Muscle of leg (tissue), 11 donors: ENCODE results near the gene SPOCK3. TPM values are rescaled to one million over a fixed set of nuclear protein-coding genes. Genes with fewer than 3 reads are reported as not detected.
A peak's percentile ranks its signal among the peaks of the same experiment; 100 is the strongest.

ENCODE experiments used
- DNase-seq: peaks from one replicate; pipeline ENCODE4 v3.0.0; 2013
- H3K27ac ChIP-seq: one replicate; pipeline ENCODE4 v1.5.1; 2013; ENCODE audit warnings: mild to moderate bottlenecking, low read length, control low read depth
- H3K27me3 ChIP-seq: one replicate; pipeline ENCODE4 v1.6.1; 2013; ENCODE audit warnings: low read length; ENCODE audit not compliant: control insufficient read depth, insufficient read depth
- H3K36me3 ChIP-seq: one replicate; pipeline ENCODE4 v1.6.1; 2013; ENCODE audit warnings: low read length; ENCODE audit not compliant: control insufficient read depth, insufficient read depth
- H3K4me1 ChIP-seq: one replicate; pipeline ENCODE4 v1.6.1; 2013; ENCODE audit warnings: low read length; ENCODE audit not compliant: control insufficient read depth, insufficient read depth
- H3K4me3 ChIP-seq: one replicate; pipeline ENCODE4 v1.5.1; 2013; ENCODE audit warnings: low read length, control low read depth
- H3K9me3 ChIP-seq: replicated peaks from 2 replicates; pipeline ENCODE4 v1.6.1; 2013; ENCODE audit warnings: low read depth, low read length; ENCODE audit not compliant: control insufficient read depth
- WGBS: methylation state at CpG from one replicate; pipeline ENCODE4 v1.1.5; 2013; ENCODE audit warnings: missing lambda C conversion rate; ENCODE audit not compliant: insufficient coverage; 5-methylcytosine and 5-hydroxymethylcytosine counted together
- polyA plus RNA-seq, 8 donors: library from polyadenylated mRNA; unstranded; fragments of 120-200 nt; gene quantifications; one replicate each; pipeline versions ENCODE4 v1.2.1 to v1.2.3, GENCODE V29; 2013; ENCODE audit warnings: inconsistent platforms in 1 of 8, low replicate concordance in 1 of 8; ENCODE audit not compliant: insufficient read length in 8 of 8, insufficient read depth in 1 of 8
- total RNA-seq: library from RNA; stranded (reverse); fragments of 120-200 nt; gene quantifications from one replicate; pipeline ENCODE4 v1.2.4, GENCODE V29; 2013

SPOCK3 gene
- total and polyA plus RNA-seq, 9 donors: 0.69 to 1.8 (median 1.1) TPM

- Histone ChIP-seq H3K27me3 (no peaks in the 10 kb centered on the region), H3K4me1 (no peaks in the 10 kb centered on the region), H3K36me3 (no peaks in the 10 kb centered on the region), H3K9me3 (no peaks in the 10 kb centered on the region), H3K4me3 (no peak overlapping the region), H3K27ac (no peak overlapping the region)
- 90% methylated on average over 2 of the region's 11 CpGs for WGBS
- DNase-seq: peak; percentile 59
These were observed 212.6 kb downstream of the SPOCK3 start for GRCh38 chr4:167021545-167022155.

GRCh38 chr4:167020410-167020809 lies 213.9 kb downstream of the SPOCK3 start:
- Histone ChIP-seq H3K27me3 (no peaks in the 10 kb centered on the region), H3K27ac (no peak overlapping the region), H3K9me3 (no peaks in the 10 kb centered on the region), H3K4me3 (no peak overlapping the region), H3K36me3 (no peaks in the 10 kb centered on the region), H3K4me1 (no peaks in the 10 kb centered on the region)
- WGBS: no CpG with 5 or more reads among the region's 1 CpG
- no peak for DNase-seq

DNA sequence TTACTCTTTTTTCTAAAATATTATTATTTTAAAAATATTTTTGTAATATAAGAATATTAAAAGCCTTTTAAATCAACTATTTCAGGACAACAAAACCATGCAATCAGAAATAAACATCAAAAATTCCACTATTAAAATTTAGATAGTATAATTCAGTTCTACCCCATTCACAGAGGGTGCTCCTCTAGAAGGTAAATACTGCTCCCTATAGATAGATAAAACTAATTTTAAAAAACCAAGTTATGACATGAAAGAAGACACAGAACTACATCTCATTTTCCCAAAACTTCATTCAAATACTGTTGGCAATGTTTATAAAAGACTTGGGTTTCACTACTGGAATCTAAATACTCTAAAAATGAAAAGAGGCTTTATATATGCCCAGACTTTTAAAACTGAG lies 219.3 kb downstream of the SPOCK3 start:
- H3K4me1 ChIP-seq: no peaks in the 10 kb centered on the region
- no peaks in the 10 kb centered on the region for H3K27me3 ChIP-seq
- no peaks in the 10 kb centered on the region for H3K36me3 ChIP-seq
- no peaks in the 10 kb centered on the region for H3K9me3 ChIP-seq
- no peak for DNase-seq
- H3K27ac ChIP-seq: no peak overlapping the region
- no peak overlapping the region for H3K4me3 ChIP-seq

DNA sequence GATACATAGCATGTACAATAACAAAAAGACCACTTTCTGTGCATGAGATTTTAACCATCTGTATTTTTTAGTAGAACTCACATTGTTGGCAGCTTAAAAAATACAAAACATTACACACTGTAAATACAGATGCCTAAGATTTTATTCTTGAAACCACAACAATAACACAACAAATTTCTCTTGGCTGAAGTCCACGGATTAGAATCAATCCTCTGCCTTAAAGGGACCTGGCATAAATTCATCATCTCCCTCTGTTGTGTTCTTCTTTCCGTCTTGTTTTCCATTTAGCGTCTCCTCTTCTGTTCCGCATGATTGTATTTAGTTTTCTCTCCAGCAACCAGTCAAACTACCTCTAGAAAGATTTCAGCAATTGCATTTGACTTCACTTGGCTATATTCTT lies 231.0 kb downstream of the SPOCK3 start:
- Histone ChIP-seq H3K4me3 (no peak overlapping the region), H3K27me3 (no peaks in the 10 kb centered on the region), H3K36me3 (no peaks in the 10 kb centered on the region), H3K9me3 (no peaks in the 10 kb centered on the region), H3K27ac (no peak overlapping the region), H3K4me1 (no peaks in the 10 kb centered on the region)
- WGBS: 62% methylated on average over 4 of the region's 4 CpGs
- peak; percentile 5 for DNase-seq

DNA sequence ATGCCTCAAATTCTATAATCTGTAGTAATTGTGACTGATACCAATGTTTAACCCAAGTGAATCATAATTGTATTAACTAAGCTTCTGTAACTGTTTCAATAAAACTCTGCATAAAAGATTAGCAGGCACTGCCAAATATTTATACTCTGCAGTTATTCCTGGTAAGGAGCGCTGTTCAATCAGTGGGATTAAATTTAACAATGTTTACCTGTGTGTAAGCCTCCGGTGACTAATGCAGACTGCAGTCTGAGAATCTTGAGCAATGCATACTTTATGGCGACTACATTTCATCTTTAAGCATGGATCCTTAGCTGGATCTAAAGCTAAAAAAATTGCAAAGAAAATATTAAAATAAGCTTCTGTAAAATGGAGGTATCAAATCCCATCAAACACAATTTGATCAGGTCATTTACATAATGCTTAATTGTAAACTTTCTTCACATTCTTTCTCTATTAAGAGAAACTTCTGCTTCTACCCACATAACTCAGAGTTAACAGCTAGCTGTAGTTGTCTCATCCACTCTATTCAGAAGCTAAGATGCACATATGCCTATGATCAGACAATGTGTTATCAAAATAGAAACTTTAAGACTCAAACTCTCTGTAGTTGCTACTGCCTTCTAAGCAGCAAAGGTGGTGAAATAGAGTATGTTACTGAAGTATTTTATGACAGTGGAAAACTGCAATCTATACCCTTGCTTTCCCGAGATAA lies 234.0 kb downstream of the SPOCK3 start:
- Histone ChIP-seq H3K4me1 (no peaks in the 10 kb centered on the region), H3K4me3 (no peak overlapping the region), H3K9me3 (no peaks in the 10 kb centered on the region), H3K27me3 (no peaks in the 10 kb centered on the region), H3K36me3 (no peaks in the 10 kb centered on the region), H3K27ac (no peak overlapping the region)
- DNase-seq: no peak
- 100% methylated on average over 1 of the region's 4 CpGs for WGBS

- Histone ChIP-seq H3K4me1 (no peaks in the 10 kb centered on the region), H3K27me3 (no peaks in the 10 kb centered on the region), H3K4me3 (no peak overlapping the region), H3K27ac (no peak overlapping the region), H3K9me3 (no peaks in the 10 kb centered on the region), H3K36me3 (no peaks in the 10 kb centered on the region)
- DNase-seq: no peak
- no CpG with 5 or more reads among the region's 1 CpG for WGBS
These were observed 238.1 kb downstream of the SPOCK3 start for GRCh38 chr4:166996216-166996615.

GRCh38 chr4:166994686-166995085 lies 239.6 kb downstream of the SPOCK3 start:
- no peaks in the 10 kb centered on the region for H3K36me3 ChIP-seq
- no peak overlapping the region for H3K4me3 ChIP-seq
- DNase-seq: no peak
- no peak overlapping the region for H3K27ac ChIP-seq
- H3K27me3 ChIP-seq: no peaks in the 10 kb centered on the region
- no peaks in the 10 kb centered on the region for H3K4me1 ChIP-seq
- no peaks in the 10 kb centered on the region for H3K9me3 ChIP-seq

GRCh38 chr4:166991006-166991561 lies 243.2 kb downstream of the SPOCK3 start:
- H3K4me1 ChIP-seq: no peaks in the 10 kb centered on the region
- 95% methylated on average over 3 of the region's 3 CpGs for WGBS
- no peaks in the 10 kb centered on the region for H3K36me3 ChIP-seq
- no peak for DNase-seq
- no peak overlapping the region for H3K27ac ChIP-seq
- no peak overlapping the region for H3K4me3 ChIP-seq
- no peaks in the 10 kb centered on the region for H3K9me3 ChIP-seq
- no peaks in the 10 kb centered on the region for H3K27me3 ChIP-seq

DNA sequence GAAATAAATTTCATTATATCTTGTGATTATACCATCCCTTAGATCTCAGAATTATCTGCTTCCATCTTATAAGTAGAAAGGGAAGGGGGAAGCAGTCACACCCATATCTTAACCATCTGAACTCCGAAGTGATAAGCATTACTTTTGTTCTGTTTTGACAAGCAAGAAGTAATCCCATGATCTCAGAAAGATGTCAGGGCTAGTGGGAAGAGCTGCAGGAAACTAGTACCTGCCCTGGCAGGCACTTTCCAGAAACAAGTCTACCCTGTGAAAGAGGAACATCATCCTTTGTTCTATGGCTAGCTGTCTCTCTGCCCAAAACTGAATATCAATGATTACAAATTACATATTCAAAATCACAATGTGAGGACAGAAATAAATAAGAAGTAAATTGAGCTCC lies 244.4 kb downstream of the SPOCK3 start:
- no peaks in the 10 kb centered on the region for H3K4me1 ChIP-seq
- H3K36me3 ChIP-seq: no peaks in the 10 kb centered on the region
- WGBS: no CpG with 5 or more reads among the region's 1 CpG
- DNase-seq: no peak
- H3K27ac ChIP-seq: no peak overlapping the region
- no peaks in the 10 kb centered on the region for H3K9me3 ChIP-seq
- no peak overlapping the region for H3K4me3 ChIP-seq
- H3K27me3 ChIP-seq: no peaks in the 10 kb centered on the region

GRCh38 chr4:166987026-166987425 lies 247.3 kb downstream of the SPOCK3 start:
- no peaks in the 10 kb centered on the region for H3K36me3 ChIP-seq
- H3K9me3 ChIP-seq: no peaks in the 10 kb centered on the region
- no peak overlapping the region for H3K27ac ChIP-seq
- no peak overlapping the region for H3K4me3 ChIP-seq
- DNase-seq: no peak
- H3K4me1 ChIP-seq: no peaks in the 10 kb centered on the region
- 67% methylated on average over 1 of the region's 1 CpG for WGBS
- no peaks in the 10 kb centered on the region for H3K27me3 ChIP-seq
